Ishikawa (cell line): ENCODE data around the gene DEGS1.
A peak's percentile ranks its signal among the peaks of the same experiment; 100 is the strongest.

ENCODE experiments used
- CEBPB ChIP-seq: IDR thresholded peaks from 2 replicates; pipeline ENCODE4 v1.6.1; 2012
- CREB1 ChIP-seq: IDR thresholded peaks from 2 replicates; pipeline ENCODE4 v1.6.1; 2012; ENCODE audit warnings: low read depth
- EGR1 ChIP-seq: IDR thresholded peaks from 2 replicates; pipeline ENCODE4 v1.6.1; 2012
- EP300 ChIP-seq: IDR thresholded peaks from 2 replicates; pipeline ENCODE4 v1.6.1; 2012; ENCODE audit warnings: borderline replicate concordance
- FOXM1 ChIP-seq: IDR thresholded peaks from 2 replicates; pipeline ENCODE4 v1.6.1; 2012; ENCODE audit warnings: low read depth, borderline replicate concordance
- NFIC ChIP-seq: IDR thresholded peaks from 2 replicates; pipeline ENCODE4 v1.6.1; 2012
- RAD21 ChIP-seq: IDR thresholded peaks from 2 replicates; pipeline ENCODE4 v1.6.1; 2012; ENCODE audit warnings: low read depth
- TAF1 ChIP-seq: IDR thresholded peaks from 2 replicates; pipeline ENCODE4 v1.6.1; 2012; ENCODE audit warnings: low read depth, mild to moderate bottlenecking
- TCF12 ChIP-seq: IDR thresholded peaks from 2 replicates; pipeline ENCODE4 v1.6.1; 2012; ENCODE audit warnings: low read depth
- TEAD4 ChIP-seq: IDR thresholded peaks from 2 replicates; pipeline ENCODE4 v1.6.1; 2012
- YY1 ChIP-seq: IDR thresholded peaks from 2 replicates; pipeline ENCODE4 v1.6.1; 2012; ENCODE audit warnings: low read depth
- ZBTB7A ChIP-seq: IDR thresholded peaks from 2 replicates; pipeline ENCODE4 v1.6.1; 2012; ENCODE audit warnings: low read depth
- TF ChIP-seq, protein P1 (sequence below): IDR thresholded peaks from 2 replicates; pipeline ENCODE4 v1.6.1; 2012
- TF ChIP-seq, protein P2 (sequence below): IDR thresholded peaks from 2 replicates; pipeline ENCODE4 v1.6.1; 2012
- TF ChIP-seq, protein P3 (sequence below): IDR thresholded peaks from 2 replicates; pipeline ENCODE4 v1.6.1; 2012; ENCODE audit warnings: low read depth, mild to moderate bottlenecking

Gene DEGS1

DNA sequence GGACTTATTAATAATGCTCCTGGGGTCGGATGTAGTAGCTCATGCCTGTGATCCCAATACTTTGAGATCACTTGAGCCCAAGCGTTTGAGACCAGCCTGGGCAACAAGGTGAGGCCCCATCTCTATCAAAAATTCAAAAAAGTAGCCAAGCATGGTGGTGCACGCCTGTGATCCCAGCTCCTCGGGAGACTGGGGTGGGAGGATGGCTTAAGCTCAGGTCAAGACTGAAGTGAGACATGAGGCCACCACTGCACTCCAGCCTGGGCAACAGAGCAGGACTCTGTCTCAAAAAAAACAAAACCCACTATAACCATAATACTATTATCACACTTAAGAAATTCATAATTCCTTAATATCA lies 1.6 kb upstream of the DEGS1 start:
- TF ChIP-seq RAD21 (no peak), CREB1 (no peak), TAF1 (no peak)
- TF ChIP-seq, protein P1, sequence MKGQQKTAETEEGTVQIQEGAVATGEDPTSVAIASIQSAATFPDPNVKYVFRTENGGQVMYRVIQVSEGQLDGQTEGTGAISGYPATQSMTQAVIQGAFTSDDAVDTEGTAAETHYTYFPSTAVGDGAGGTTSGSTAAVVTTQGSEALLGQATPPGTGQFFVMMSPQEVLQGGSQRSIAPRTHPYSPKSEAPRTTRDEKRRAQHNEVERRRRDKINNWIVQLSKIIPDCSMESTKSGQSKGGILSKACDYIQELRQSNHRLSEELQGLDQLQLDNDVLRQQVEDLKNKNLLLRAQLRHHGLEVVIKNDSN = no peak

DNA sequence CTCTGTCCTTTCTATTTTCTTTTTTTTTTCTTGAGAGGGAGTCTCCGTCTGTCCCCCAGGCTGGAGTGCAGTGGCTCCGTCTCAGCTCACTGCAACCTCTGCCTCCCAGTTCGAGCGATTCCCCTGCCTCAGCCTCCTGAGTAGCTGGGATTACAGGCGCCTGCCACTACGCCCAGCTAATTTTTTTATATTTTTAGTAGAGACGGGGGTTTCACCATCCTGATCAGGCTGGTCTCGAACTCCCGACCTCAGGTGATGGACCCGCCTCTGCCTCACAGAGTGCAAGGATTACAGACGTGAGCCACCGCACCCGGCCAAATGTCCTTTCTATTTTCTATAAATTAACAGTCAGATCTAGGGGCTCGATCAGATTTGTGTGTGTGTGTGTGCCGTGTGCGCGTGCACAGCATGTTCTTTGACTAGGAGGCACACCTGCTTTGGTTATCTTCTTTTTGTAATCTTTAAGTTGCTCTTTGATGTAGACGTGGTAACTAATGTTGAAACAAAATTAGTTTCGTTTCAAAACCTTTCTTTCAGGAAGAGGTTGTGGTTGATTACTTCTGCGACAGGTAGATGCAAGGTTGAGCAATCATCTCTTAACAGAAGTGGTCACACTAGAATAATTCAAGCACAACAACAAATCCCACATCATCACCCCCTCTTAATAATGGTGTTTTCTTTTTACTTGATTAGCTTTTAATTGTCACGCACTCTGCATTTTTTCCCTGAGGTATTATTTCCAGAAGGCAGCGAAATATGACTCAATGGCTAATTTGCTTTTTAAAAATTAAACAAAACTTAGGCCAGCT lies 779 bp upstream of the DEGS1 start:
- peak; percentile 77 for TF ChIP-seq CEBPB
- TF ChIP-seq, protein P2, sequence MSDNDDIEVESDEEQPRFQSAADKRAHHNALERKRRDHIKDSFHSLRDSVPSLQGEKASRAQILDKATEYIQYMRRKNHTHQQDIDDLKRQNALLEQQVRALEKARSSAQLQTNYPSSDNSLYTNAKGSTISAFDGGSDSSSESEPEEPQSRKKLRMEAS = no peak

DNA sequence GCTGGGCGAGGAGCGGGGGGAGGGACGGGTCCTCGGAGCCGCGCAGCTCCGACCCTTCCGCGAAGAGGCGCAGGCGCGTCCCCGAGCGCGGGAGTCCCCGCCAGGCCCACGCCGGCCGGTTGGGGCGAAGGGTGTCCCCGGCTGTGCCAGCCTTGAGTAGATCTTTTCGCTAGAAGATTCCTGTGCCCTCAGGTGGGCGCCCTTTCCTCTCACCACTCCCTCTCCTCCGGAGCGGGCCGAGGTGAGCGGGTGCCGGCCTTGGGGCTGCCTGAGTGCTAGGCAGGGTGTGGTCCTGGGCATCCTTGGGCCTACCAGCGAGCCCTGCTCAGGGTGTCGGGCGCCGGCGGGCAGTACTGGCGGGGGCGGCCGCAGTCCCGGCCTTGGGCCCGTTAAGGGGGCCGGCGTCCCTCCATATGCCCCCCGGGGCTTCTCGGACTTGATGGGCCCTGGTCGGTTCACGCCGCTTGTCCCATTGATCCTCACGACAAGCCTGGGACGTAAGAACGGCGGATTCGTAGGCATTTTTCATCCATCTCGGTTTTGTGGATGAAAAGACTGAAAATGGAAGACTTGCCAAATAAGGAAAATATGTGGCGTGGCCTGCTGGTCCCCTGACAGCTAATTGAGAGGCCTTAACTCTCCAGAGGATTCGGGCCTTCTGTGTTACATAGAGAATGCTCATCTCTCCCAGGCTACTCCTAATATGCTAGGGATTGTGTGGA lies 712 bp downstream of the DEGS1 start:
- TF ChIP-seq CEBPB = no peak
- TF ChIP-seq YY1 = no peak
- TF ChIP-seq, protein P3, sequence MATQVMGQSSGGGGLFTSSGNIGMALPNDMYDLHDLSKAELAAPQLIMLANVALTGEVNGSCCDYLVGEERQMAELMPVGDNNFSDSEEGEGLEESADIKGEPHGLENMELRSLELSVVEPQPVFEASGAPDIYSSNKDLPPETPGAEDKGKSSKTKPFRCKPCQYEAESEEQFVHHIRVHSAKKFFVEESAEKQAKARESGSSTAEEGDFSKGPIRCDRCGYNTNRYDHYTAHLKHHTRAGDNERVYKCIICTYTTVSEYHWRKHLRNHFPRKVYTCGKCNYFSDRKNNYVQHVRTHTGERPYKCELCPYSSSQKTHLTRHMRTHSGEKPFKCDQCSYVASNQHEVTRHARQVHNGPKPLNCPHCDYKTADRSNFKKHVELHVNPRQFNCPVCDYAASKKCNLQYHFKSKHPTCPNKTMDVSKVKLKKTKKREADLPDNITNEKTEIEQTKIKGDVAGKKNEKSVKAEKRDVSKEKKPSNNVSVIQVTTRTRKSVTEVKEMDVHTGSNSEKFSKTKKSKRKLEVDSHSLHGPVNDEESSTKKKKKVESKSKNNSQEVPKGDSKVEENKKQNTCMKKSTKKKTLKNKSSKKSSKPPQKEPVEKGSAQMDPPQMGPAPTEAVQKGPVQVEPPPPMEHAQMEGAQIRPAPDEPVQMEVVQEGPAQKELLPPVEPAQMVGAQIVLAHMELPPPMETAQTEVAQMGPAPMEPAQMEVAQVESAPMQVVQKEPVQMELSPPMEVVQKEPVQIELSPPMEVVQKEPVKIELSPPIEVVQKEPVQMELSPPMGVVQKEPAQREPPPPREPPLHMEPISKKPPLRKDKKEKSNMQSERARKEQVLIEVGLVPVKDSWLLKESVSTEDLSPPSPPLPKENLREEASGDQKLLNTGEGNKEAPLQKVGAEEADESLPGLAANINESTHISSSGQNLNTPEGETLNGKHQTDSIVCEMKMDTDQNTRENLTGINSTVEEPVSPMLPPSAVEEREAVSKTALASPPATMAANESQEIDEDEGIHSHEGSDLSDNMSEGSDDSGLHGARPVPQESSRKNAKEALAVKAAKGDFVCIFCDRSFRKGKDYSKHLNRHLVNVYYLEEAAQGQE = no peak
- 0 out of 2 replicates have a peak, but pooled peaks have one; percentile 7 for TF ChIP-seq RAD21
- no peak; the same call in 1 of the 2 replicates for TF ChIP-seq TAF1
- peak; percentile 37; the same call in 1 of the 2 replicates for TF ChIP-seq ZBTB7A
- TF ChIP-seq NFIC = no peak; the same call in 1 of the 2 replicates
- TF ChIP-seq, protein P2 = peak; percentile 77
- TF ChIP-seq, protein P1 = no peak
- no peak for TF ChIP-seq TEAD4
- no peak for TF ChIP-seq EGR1
- no peak for TF ChIP-seq CREB1
- TF ChIP-seq EP300 = no peak
- TF ChIP-seq TCF12 = no peak

DNA sequence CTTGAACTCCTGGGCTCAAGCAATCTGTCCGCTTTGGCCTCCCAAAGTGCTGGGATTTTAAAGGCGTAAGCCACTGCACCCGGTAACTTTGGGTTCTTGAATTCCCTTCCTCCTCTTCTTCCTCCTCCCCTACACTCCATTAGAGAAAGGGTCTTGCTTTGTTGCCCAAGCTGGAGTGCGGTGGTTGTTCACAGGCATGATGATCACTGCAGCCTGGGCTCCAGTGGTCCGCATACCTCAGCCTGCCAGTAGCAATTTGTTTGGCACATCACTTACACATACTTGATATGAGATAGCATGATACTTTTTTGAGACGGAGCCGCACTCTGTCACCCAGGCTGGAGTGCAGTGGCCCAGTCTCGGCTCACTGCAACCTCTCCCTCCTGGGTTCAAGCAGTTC lies 2.2 kb downstream of the DEGS1 start:
- TF ChIP-seq, protein P2 = no peak
- no peak for TF ChIP-seq NFIC
- no peak for TF ChIP-seq EGR1
- TF ChIP-seq FOXM1 = no peak

DNA sequence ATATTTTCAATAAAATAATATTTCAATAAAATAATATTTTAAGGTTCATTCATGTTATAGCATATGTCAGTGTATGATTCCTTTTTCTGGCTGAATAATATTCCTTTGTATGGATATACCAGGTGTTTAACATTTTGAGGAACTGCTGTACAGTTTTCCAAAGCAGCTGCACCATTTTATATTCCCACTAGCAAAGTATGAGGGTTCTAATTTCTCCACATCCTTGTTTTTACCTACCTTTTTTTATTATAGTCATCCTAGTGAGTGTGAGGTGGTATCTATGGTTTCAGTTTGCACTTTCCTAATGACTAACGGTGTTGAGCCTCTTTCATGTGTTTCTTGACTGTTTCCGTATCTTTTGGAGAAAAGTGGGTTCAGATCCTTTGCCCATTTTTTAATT lies 5.2 kb downstream of the DEGS1 start:
- TF ChIP-seq TAF1 (no peak), TCF12 (no peak), TEAD4 (no peak)

DNA sequence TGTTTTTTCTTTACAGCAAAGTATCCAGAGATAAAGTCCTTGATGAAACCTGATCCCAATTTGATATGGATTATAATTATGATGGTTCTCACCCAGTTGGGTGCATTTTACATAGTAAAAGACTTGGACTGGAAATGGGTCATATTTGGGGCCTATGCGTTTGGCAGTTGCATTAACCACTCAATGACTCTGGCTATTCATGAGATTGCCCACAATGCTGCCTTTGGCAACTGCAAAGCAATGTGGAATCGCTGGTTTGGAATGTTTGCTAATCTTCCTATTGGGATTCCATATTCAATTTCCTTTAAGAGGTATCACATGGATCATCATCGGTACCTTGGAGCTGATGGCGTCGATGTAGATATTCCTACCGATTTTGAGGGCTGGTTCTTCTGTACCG lies 6.5 kb downstream of the DEGS1 start:
- TF ChIP-seq EP300 = no peak
- no peak for TF ChIP-seq RAD21
- TF ChIP-seq, protein P1 = no peak
- TF ChIP-seq, protein P3 = no peak
- TF ChIP-seq CREB1 = no peak
- TF ChIP-seq FOXM1 = no peak
- TF ChIP-seq TCF12 = no peak
- no peak for TF ChIP-seq TAF1
- no peak for TF ChIP-seq ZBTB7A
- no peak for TF ChIP-seq NFIC
- TF ChIP-seq TEAD4 = no peak
- TF ChIP-seq CEBPB = no peak
- TF ChIP-seq, protein P2 = no peak
- TF ChIP-seq YY1 = no peak
- TF ChIP-seq EGR1 = no peak
